ENCODE data around the gene GATA1. TPM values are rescaled to one million over a fixed set of nuclear protein-coding genes. Genes with fewer than 3 reads are reported as not detected.

GATA1 gene
- total RNA-seq, 2 experiments from 2014 or later = not detected

DNA sequence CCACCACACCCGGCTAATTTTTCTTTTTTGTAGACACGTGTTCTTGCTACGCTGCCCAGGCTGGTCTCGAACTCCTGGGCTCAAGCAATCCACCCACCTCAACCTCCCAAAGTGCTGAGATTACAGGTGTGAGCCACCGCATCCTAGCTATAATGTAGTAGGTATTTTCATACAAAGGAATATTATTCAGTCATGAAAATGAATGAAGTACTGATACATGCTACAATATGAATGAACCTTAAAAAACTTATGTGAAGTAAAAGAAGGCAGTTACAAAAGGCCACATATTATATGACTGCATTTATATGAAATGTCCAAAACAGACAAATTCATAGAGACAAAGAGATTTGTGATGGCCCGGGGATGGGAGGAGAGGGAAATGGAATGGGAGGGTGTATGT lies 4.7 kb upstream of the GATA1 start:
- ChIA-PET CTCF (no interaction called here), POLR2A (no interaction called here)
- intact Hi-C loops (cut with DNase I, micrococcal nuclease) = no loop called here
- Mint-ChIP-seq H3K4me3 (no peak overlapping the region), H3K36me3 (ENCODE audit: low read depth) (no peaks in the 10 kb centered on the region), H3K4me1 (ENCODE audit: low read depth) (no peaks in the 10 kb centered on the region), H3K27ac (no peak overlapping the region), H3K27me3 (no peaks in the 10 kb centered on the region), H3K9me3 (no peaks in the 10 kb centered on the region)
- Histone ChIP-seq H3K4me3 (ENCODE audit: low read length) (no peak overlapping the region), H3K36me3 (ENCODE audit: insufficient read depth, low read length) (no peaks in the 10 kb centered on the region), H3K9me3 (ENCODE audit: control insufficient read depth in 1 of 2, insufficient read depth in 1 of 2, low read length in 2 of 2) (no peaks in the 10 kb centered on the region), H3K27me3 (ENCODE audit: control insufficient read depth in 1 of 2, insufficient read depth in 2 of 2, low read length in 2 of 2) (no peaks in the 10 kb centered on the region), H3K27ac (ENCODE audit: low read depth in 1 of 2, low read length in 2 of 2) (no peak overlapping the region), H3K4me1 (ENCODE audit: insufficient read depth, low read length) (no peaks in the 10 kb centered on the region)
- TF ChIP-seq, protein P1, sequence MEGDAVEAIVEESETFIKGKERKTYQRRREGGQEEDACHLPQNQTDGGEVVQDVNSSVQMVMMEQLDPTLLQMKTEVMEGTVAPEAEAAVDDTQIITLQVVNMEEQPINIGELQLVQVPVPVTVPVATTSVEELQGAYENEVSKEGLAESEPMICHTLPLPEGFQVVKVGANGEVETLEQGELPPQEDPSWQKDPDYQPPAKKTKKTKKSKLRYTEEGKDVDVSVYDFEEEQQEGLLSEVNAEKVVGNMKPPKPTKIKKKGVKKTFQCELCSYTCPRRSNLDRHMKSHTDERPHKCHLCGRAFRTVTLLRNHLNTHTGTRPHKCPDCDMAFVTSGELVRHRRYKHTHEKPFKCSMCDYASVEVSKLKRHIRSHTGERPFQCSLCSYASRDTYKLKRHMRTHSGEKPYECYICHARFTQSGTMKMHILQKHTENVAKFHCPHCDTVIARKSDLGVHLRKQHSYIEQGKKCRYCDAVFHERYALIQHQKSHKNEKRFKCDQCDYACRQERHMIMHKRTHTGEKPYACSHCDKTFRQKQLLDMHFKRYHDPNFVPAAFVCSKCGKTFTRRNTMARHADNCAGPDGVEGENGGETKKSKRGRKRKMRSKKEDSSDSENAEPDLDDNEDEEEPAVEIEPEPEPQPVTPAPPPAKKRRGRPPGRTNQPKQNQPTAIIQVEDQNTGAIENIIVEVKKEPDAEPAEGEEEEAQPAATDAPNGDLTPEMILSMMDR (IDR thresholded peaks at IDR 0.05) = no peak
- DNase-seq = no peak
- no peak for ATAC-seq (ENCODE audit: poor library complexity)

DNA sequence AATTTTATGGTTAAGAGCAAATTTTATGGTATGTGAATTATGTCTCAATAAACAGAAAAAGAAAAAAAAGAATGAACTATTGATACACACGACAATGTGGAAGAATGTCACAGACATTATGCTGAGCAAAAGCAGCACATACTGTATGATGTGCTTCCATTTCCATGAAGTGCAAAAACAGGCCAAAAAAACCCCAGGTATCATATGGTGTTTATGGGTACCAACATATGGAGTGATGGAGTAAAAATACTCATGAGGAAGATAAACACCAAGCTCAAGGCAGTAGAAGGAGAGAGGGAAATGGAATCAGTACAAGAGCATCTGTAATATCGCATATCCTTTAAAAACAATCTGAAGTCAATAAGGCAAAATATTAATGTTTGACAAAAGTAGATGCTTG lies 4.2 kb upstream of the GATA1 start:
- intact Hi-C loops (cut with DNase I, micrococcal nuclease) = no loop called here
- no peak for ATAC-seq (ENCODE audit: poor library complexity)
- H3K4me3 ChIP-seq (ENCODE audit: low read length) = no peak overlapping the region
- Mint-ChIP-seq H3K4me1 (ENCODE audit: low read depth) (no peaks in the 10 kb centered on the region), H3K4me3 (no peak overlapping the region), H3K27ac (no peak overlapping the region), H3K27me3 (no peaks in the 10 kb centered on the region), H3K9me3 (no peaks in the 10 kb centered on the region), H3K36me3 (ENCODE audit: low read depth) (no peaks in the 10 kb centered on the region)
- H3K4me1 ChIP-seq (ENCODE audit: insufficient read depth, low read length) = no peaks in the 10 kb centered on the region
- H3K36me3 ChIP-seq (ENCODE audit: insufficient read depth, low read length) = no peaks in the 10 kb centered on the region
- POLR2A ChIA-PET = no interaction called here
- no peak for DNase-seq
- CTCF ChIA-PET = no interaction called here
- H3K27ac ChIP-seq (ENCODE audit: low read depth in 1 of 2, low read length in 2 of 2) = no peak overlapping the region
- H3K27me3 ChIP-seq (ENCODE audit: control insufficient read depth in 1 of 2, insufficient read depth in 2 of 2, low read length in 2 of 2) = no peaks in the 10 kb centered on the region
- no peaks in the 10 kb centered on the region for H3K9me3 ChIP-seq (ENCODE audit: control insufficient read depth in 1 of 2, insufficient read depth in 1 of 2, low read length in 2 of 2)
- TF ChIP-seq, protein P1 (IDR thresholded peaks at IDR 0.05) = no peak

DNA sequence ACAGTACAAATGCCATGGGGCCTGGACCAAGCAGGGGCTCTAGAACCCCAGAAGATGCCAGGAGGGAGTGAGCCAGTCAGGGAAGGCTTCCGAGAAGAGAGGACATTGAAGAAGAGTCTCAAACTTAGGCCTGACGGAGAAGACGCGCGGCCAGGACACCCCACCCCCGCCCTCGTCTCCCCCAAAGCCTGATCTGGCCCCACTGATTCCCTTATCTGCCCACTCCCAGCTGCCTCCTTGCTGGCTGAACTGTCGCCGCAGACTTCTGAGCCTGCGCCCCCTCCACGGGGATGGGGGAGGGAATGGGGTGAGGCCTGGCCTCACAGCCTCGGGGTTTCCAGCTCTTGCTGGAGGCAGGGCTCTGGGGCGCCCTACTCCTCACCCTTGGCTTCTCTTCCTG lies 3.6 kb upstream of the GATA1 start:
- H3K4me3 ChIP-seq (ENCODE audit: low read length) = no peak overlapping the region
- Mint-ChIP-seq H3K4me3 (no peak overlapping the region), H3K9me3 (no peaks in the 10 kb centered on the region), H3K4me1 (ENCODE audit: low read depth) (no peaks in the 10 kb centered on the region), H3K27ac (no peak overlapping the region), H3K27me3 (no peaks in the 10 kb centered on the region), H3K36me3 (ENCODE audit: low read depth) (no peaks in the 10 kb centered on the region)
- no peaks in the 10 kb centered on the region for H3K4me1 ChIP-seq (ENCODE audit: insufficient read depth, low read length)
- ChIA-PET CTCF (interaction anchor here (0.6 kb wide), 1 partner anchor 496 kb away, joined by 3 read pairs; no protein-coding TSS in a partner anchor), POLR2A (no interaction called here)
- ATAC-seq (ENCODE audit: poor library complexity) (no peak), DNase-seq (no peak)
- H3K36me3 ChIP-seq (ENCODE audit: insufficient read depth, low read length) = no peaks in the 10 kb centered on the region
- TF ChIP-seq, protein P1 (IDR thresholded peaks at IDR 0.05) = no peak
- no peaks in the 10 kb centered on the region for H3K27me3 ChIP-seq (ENCODE audit: control insufficient read depth in 1 of 2, insufficient read depth in 2 of 2, low read length in 2 of 2)
- H3K27ac ChIP-seq (ENCODE audit: low read depth in 1 of 2, low read length in 2 of 2) = no peak overlapping the region
- intact Hi-C loops (cut with DNase I, micrococcal nuclease) = no loop called here
- H3K9me3 ChIP-seq (ENCODE audit: control insufficient read depth in 1 of 2, insufficient read depth in 1 of 2, low read length in 2 of 2) = no peaks in the 10 kb centered on the region
